Stomach (tissue), 9 donors: ENCODE results near the gene ARHGAP26. TPM values are rescaled to one million over a fixed set of nuclear protein-coding genes. Genes with fewer than 3 reads are reported as not detected.
A peak's percentile ranks its signal among the peaks of the same experiment; 100 is the strongest.

ENCODE experiments used
- DNase-seq, 2 donors: peaks; one replicate each; pipeline versions ENCODE4 v3.0.0 to v3.0.0-alpha.2; 2013 to 2019
- H3K27ac ChIP-seq, 5 donors: fragments of 200-600 bp in 4 of 5; sonication (generic) in 4 of 5; one replicate each; pipeline ENCODE4 v1.5.1; 2013 to 2019; ENCODE audit warnings: mild to moderate bottlenecking in 1 of 5, moderate library complexity in 1 of 5
- H3K27me3 ChIP-seq, 3 donors: fragments of 200-600 bp; sonication (generic); one replicate each; pipeline ENCODE4 v1.5.1; 2017 to 2019; ENCODE audit warnings: mixed run types in 1 of 3
- H3K36me3 ChIP-seq, 4 donors: fragments of 200-600 bp; sonication (generic); 1 replicate in 3 of 4; 2 replicates in 1 of 4; pipeline ENCODE4 v1.5.1; 2016 to 2019
- H3K4me1 ChIP-seq, 4 donors: fragments of 200-600 bp; sonication (generic); one replicate each; pipeline ENCODE4 v1.5.1; 2016 to 2019
- H3K4me3 ChIP-seq, 4 donors: fragments of 200-600 bp; sonication (generic) in 3 of 4; one replicate each; pipeline ENCODE4 v1.5.1; 2016 to 2019; ENCODE audit warnings: mild to moderate bottlenecking in 1 of 4
- H3K9me3 ChIP-seq, 4 donors: fragments of 200-600 bp; sonication (generic); one replicate each; pipeline ENCODE4 v1.5.1; 2016 to 2019
- CTCF ChIP-seq, 7 experiments: fragments of 450-650 bp in 4 of 7; fragments of 200-600 bp in 3 of 7; sonication (generic) in 3 of 7; IDR thresholded peaks; one replicate each; pipeline ENCODE4 v1.5.1; 2016 to 2019; ENCODE audit warnings: antibody characterized with exemption in 7 of 7, control low read depth in 2 of 7, mild to moderate bottlenecking in 1 of 7
- EP300 ChIP-seq: sonication (generic); formaldehyde crosslinking; IDR thresholded peaks from one replicate; pipeline ENCODE4 v1.6.1; 2017; ENCODE audit warnings: antibody characterized with exemption
- POLR2A ChIP-seq, 4 donors: fragments of 450-650 bp; IDR thresholded peaks; one replicate each; pipeline ENCODE4 v1.6.1; 2016; ENCODE audit warnings: antibody characterized with exemption in 4 of 4, control low read depth in 2 of 4, mild to moderate bottlenecking in 1 of 4, moderate library complexity in 1 of 4
- POLR2AphosphoS5 ChIP-seq, 3 donors: sonication (generic); formaldehyde crosslinking; IDR thresholded peaks; one replicate each; pipeline ENCODE4 v1.6.1; 2016; ENCODE audit warnings: antibody characterized with exemption in 3 of 3
- WGBS, 5 donors: extraction: QIAGEN DNeasy Blood & Tissue Kit in 3 of 5; methylation state at CpG; one replicate each; pipeline versions ENCODE4 v1.1.5 to v1.1.7; 2013 to 2018; 5-methylcytosine and 5-hydroxymethylcytosine counted together
- intact Hi-C: fragments of 100-400 bp; cut with DNase I; formaldehyde crosslinking; loops from one replicate; pipeline ENCODE4 v1.15.1; 2023; ENCODE audit warnings: low total_unique reads
- polyA plus RNA-seq, 3 donors: library from polyadenylated mRNA; stranded (reverse); fragments of 200-250 nt; gene quantifications; one replicate each; pipeline ENCODE4 v1.2.3, GENCODE V29; 2013
- total RNA-seq, 5 donors: library from RNA; depleted of rRNA; stranded (reverse); fragments of >200 nt; gene quantifications; one replicate each; pipeline versions ENCODE4 v1.1.0 to v1.2.3, GENCODE V29; 2014 to 2016
- donor health status: healthy with polysubstance abuse.
- donor health status: Bipolar disorder and iron deficiency.
- donor health status: healthy.

Gene ARHGAP26
- total and polyA plus RNA-seq, 8 donors: 4.0 to 115 (median 34.1) TPM

DNA sequence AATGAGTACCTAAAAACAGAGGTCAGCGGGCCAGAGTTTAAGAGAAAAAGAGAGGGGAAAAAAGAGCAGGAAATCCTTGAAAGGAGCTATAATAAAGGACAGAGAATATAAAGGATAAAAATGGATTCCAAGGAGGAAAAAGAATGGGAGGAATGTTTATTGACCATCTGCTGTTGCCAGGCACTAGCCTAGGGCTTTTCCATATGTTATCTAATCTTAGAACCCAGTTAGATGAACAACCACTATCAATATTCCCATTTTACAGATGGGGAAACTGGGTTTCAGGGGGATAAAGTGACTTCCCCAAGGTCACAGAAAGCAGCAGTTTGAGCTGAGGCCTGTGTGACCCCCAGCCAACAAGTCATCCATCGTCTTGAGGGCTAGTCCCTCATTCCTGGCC lies 400.8 kb downstream of the ARHGAP26 start:
- intact Hi-C loops: no loop called here
- no peak for DNase-seq
- Histone ChIP-seq H3K27ac (no peak overlapping the region), H3K36me3 (peaks cover 0 to 11% (median 2%) of the 10 kb centered on the region in 4 donors), H3K9me3 (no peaks in the 10 kb centered on the region), H3K27me3 (no peaks in the 10 kb centered on the region), H3K4me3 (no peak overlapping the region), H3K4me1 (peaks cover 0 to 29% (median 10%) of the 10 kb centered on the region in 4 donors)
- WGBS, 5 donors: 96 to 98% (median 97%) methylated on average over 2 of the region's 2 CpGs
- TF ChIP-seq CTCF (IDR thresholded peaks at IDR 0.05) (no peak), POLR2A (IDR thresholded peaks at IDR 0.05) (no peak), EP300 (no peak), POLR2AphosphoS5 (IDR thresholded peaks at IDR 0.05) (no peak)

DNA sequence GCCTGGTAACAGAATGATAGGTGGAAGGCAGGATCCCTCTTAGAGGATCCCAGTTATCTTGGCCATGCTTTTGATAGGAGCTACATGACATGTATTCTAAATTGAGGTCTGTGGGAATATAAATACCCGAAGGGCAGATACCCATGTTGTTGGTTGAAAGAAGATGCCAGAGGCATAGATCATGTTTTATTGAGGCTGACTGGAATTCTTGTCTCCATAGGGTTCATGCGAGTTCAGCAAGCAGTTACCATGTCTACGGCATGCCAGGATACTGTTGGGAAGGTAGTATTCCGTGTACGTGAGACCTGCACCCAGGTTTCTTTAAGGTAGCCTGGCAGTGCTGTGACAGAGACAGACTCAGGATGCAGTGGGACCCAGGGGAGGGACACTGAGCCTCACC lies 402.6 kb downstream of the ARHGAP26 start:
- no peak overlapping the region for H3K27ac ChIP-seq
- WGBS, 5 donors: 85 to 100% (median 96%) methylated on average over 5 of the region's 5 CpGs
- H3K4me3 ChIP-seq: no peak overlapping the region
- TF ChIP-seq EP300 (no peak), CTCF (IDR thresholded peaks at IDR 0.05) (no peak), POLR2AphosphoS5 (IDR thresholded peaks at IDR 0.05) (no peak), POLR2A (IDR thresholded peaks at IDR 0.05) (no peak)
- no peaks in the 10 kb centered on the region for H3K9me3 ChIP-seq
- H3K4me1 ChIP-seq: peaks cover 0 to 41% (median 9%) of the 10 kb centered on the region in 4 donors
- intact Hi-C loops: no loop called here
- DNase-seq: no peak
- no peaks in the 10 kb centered on the region for H3K27me3 ChIP-seq
- H3K36me3 ChIP-seq: peaks cover 0 to 11% (median 2%) of the 10 kb centered on the region in 4 donors

DNA sequence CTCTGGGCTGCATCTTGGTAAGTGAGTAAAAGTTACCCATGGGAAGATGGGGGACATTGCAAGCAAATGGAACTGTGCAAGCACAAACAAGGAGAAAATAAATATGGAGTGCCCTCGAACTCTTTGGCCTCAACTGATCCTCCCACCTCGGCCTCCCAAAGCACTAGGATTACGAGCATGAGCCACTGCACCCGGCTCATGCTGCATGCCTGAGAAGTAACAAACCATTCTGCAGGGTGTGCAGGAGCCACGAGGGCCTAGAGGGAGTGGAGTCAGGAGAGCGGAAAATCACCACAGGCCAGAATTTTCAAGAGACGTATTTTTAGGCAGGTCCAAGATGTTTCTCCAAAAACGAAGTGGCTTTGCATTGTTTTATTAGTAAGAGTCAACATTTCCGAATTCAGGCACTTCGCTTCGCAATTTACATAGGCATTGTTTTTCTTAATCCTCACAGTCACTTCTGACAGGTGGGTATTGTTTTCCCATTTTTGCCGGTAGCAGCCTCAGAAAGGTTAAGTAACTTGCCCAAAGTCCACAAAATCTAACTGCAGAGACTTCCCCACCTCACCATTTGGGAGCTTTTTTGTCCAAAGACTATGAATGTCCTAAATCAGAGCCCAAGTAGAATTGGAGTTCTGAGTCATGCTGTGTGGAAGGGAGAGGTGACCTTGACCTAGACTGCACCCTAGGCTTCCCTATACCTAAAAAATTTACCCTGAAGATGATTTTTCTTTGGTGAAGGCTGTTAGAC lies 403.1 kb downstream of the ARHGAP26 start:
- no peaks in the 10 kb centered on the region for H3K9me3 ChIP-seq
- intact Hi-C loops: no loop called here
- H3K4me3 ChIP-seq: no peak overlapping the region
- H3K27ac ChIP-seq: no peak overlapping the region
- H3K27me3 ChIP-seq: no peaks in the 10 kb centered on the region
- peaks cover 0 to 41% (median 9%) of the 10 kb centered on the region in 4 donors for H3K4me1 ChIP-seq
- no peak for TF ChIP-seq EP300
- no peak for TF ChIP-seq POLR2AphosphoS5 (IDR thresholded peaks at IDR 0.05)
- TF ChIP-seq POLR2A (IDR thresholded peaks at IDR 0.05): no peak
- TF ChIP-seq CTCF (IDR thresholded peaks at IDR 0.05): no peak
- 93 to 95% (median 94%) methylated on average over 12 of the region's 12 CpGs for WGBS, 5 donors
- peaks cover 0 to 11% (median 2%) of the 10 kb centered on the region in 4 donors for H3K36me3 ChIP-seq
- DNase-seq: no peak

- WGBS, 5 donors: 15 to 58% (median 31%) methylated on average over 1 of the region's 1 CpG
- peak in 1 of 2 donors; percentile 24 for DNase-seq
Observed at GRCh38 chr5:143174714-143175398, 404.7 kb downstream of the ARHGAP26 start.

More at GRCh38 chr5:143174714-143175398, 404.7 kb downstream of the ARHGAP26 start:
- no peak for TF ChIP-seq CTCF (IDR thresholded peaks at IDR 0.05)
- no peak for TF ChIP-seq EP300
- TF ChIP-seq POLR2A (IDR thresholded peaks at IDR 0.05): no peak
- peak in 2 of 3 donors; percentile 8 to 9 for TF ChIP-seq POLR2AphosphoS5 (IDR thresholded peaks at IDR 0.05)
- Histone ChIP-seq H3K9me3 (no peaks in the 10 kb centered on the region), H3K27ac (peak overlapping the region in 1 of 5 donors; percentile 31), H3K4me1 (peaks cover 0 to 33% (median 9%) of the 10 kb centered on the region in 4 donors), H3K4me3 (no peak overlapping the region), H3K36me3 (peaks cover 0 to 11% (median 2%) of the 10 kb centered on the region in 4 donors), H3K27me3 (no peaks in the 10 kb centered on the region)
- intact Hi-C loops: no loop called here
